HG03469 (cell line): Measurements from ENCODE around the gene PI16.
"Not testable (repeated sequence)": the region's sequence is repeated elsewhere in the genome, so short reads cannot be mapped to it uniquely, and the experiment has no call there.

Experiments
- ATAC-seq: cut with Tn5 transposase; IDR thresholded peaks from one replicate; pipeline ENCODE4 v1.9.1; 2021; ENCODE audit warnings: mild to moderate bottlenecking, moderate library complexity, moderate number of reproducible peaks; ENCODE audit not compliant: unreplicated experiment

Gene PI16

GRCh38 chr6:36973647-36974046 lies 19.1 kb downstream of the PI16 start:
- no peak for ATAC-seq

GRCh38 chr6:36975231-36976006 lies 20.9 kb downstream of the PI16 start:
- ATAC-seq: no peak

- no peak for ATAC-seq
These were observed 21.4 kb downstream of the PI16 start for GRCh38 chr6:36976007-36976264.

- no peak for ATAC-seq
These were observed 22.0 kb downstream of the PI16 start for GRCh38 chr6:36976509-36976908.

- ATAC-seq: no peak
These were observed 22.4 kb downstream of the PI16 start for GRCh38 chr6:36976931-36977330.

GRCh38 chr6:36977470-36977941 lies 23.0 kb downstream of the PI16 start:
- ATAC-seq: no peak

- ATAC-seq: no peak
These were observed 24.1 kb downstream of the PI16 start for GRCh38 chr6:36978421-36979346.

GRCh38 chr6:36979347-36979742 lies 24.8 kb downstream of the PI16 start:
- no peak for ATAC-seq

- no peak for ATAC-seq
These were observed 25.6 kb downstream of the PI16 start for GRCh38 chr6:36980129-36980528.

- no peak for ATAC-seq
These were observed 26.5 kb downstream of the PI16 start for GRCh38 chr6:36980876-36981619.

- no peak for ATAC-seq
These were observed 29.0 kb downstream of the PI16 start for GRCh38 chr6:36983538-36983937.

GRCh38 chr6:36984581-36985416 lies 30.3 kb downstream of the PI16 start:
- ATAC-seq: no peak

GRCh38 chr6:36985417-36985807 lies 30.9 kb downstream of the PI16 start:
- no peak for ATAC-seq

GRCh38 chr6:36985808-36986703 lies 31.5 kb downstream of the PI16 start, which contains the start of gene MTCH1:
MTCH1 (minus strand) TSS chr6:36986196; CDS start chr6:36986173, 23 bp downstream.
- peak; percentile 55 for ATAC-seq

- no peak for ATAC-seq
These were observed 32.1 kb downstream of the PI16 start for GRCh38 chr6:36986704-36987047.

GRCh38 chr6:36989264-36989663 lies 34.7 kb downstream of the PI16 start:
- ATAC-seq: no peak

- ATAC-seq: not testable (repeated sequence)
These were observed 35.9 kb downstream of the PI16 start for GRCh38 chr6:36990401-36990800.

GRCh38 chr6:36997811-36998722 lies 43.5 kb downstream of the PI16 start:
- no peak for ATAC-seq

GRCh38 chr6:36998723-36999038 lies 44.1 kb downstream of the PI16 start:
- ATAC-seq: no peak
